ENCODE results near the gene PP2D1.

- TF ChIP-seq CTCF (IDR thresholded peaks at IDR 0.05; ENCODE audit: control extremely low read depth in 1 of 3, insufficient read depth in 1 of 3, low read depth in 1 of 3, low read length in 3 of 3) (no peak), KDM5A (IDR thresholded peaks at IDR 0.05; ENCODE audit: low read length) (no peak), RAD21 (IDR thresholded peaks at IDR 0.05 in 1 of 2, conservative IDR thresholded peaks at IDR 0.05 in 1 of 2; ENCODE audit: low read depth in 2 of 2, low read length in 2 of 2) (no peak), ATF3 (IDR thresholded peaks at IDR 0.05; ENCODE audit: insufficient read depth, low read depth, low read length) (no peak), GTF2F1 (IDR thresholded peaks at IDR 0.05; ENCODE audit: borderline replicate concordance, low read depth, low read length) (no peak)
Measured at GRCh38 chr3:20047976-20048883, 36.2 kb upstream of the PP2D1 start.

Data from H1 (cell line).